Neural cell (in vitro differentiated cells): Measurements from ENCODE around the gene COG5. TPM values are rescaled to one million over a fixed set of nuclear protein-coding genes. Genes with fewer than 3 reads are reported as not detected.

ENCODE experiments used
- H2AFZ ChIP-seq: fragments of 200-600, 300-800 bp; sonication (generic), shearing (Covaris generic); 2 replicates; pipeline ENCODE4 v1.6.0; 2014; ENCODE audit warnings: low read depth, mild to moderate bottlenecking, antibody characterized with exemption, low read length, moderate library complexity
- H3F3A ChIP-seq: fragments of 200-600 bp; shearing (Covaris generic); 2 replicates; pipeline ENCODE4 v1.6.1; 2016; ENCODE audit warnings: mild to moderate bottlenecking, moderate library complexity, mixed read lengths, antibody characterized with exemption, low read length; ENCODE audit not compliant: insufficient read depth, poor library complexity, severe bottlenecking
- H3K27ac ChIP-seq: fragments of 200-600, 300-800 bp; sonication (generic), shearing (Covaris generic); 2 replicates; pipeline ENCODE4 v1.5.1; 2014; ENCODE audit warnings: mild to moderate bottlenecking, low read length, moderate library complexity
- H3K27me3 ChIP-seq: fragments of 300-800, 200-600 bp; sonication (generic), shearing (Covaris generic); 2 replicates; pipeline ENCODE4 v1.6.0; 2014; ENCODE audit warnings: mild to moderate bottlenecking, low read depth, low read length, moderate library complexity; ENCODE audit not compliant: insufficient read depth
- H3K36me3 ChIP-seq: fragments of 300-800, 200-600 bp; sonication (generic), shearing (Covaris generic); 2 replicates; pipeline ENCODE4 v1.5.1; 2014; ENCODE audit warnings: mild to moderate bottlenecking, antibody characterized with exemption, low read length, moderate library complexity; ENCODE audit not compliant: insufficient read depth
- H3K4me2 ChIP-seq: fragments of 300-800, 200-600 bp; sonication (generic), shearing (Covaris generic); 2 replicates; pipeline ENCODE4 v1.6.0; 2014; ENCODE audit warnings: mild to moderate bottlenecking, low read length
- H3K4me3 ChIP-seq: fragments of 300-800, 200-600 bp; sonication (generic), shearing (Covaris generic); 2 replicates; pipeline ENCODE4 v1.5.1; 2014; ENCODE audit warnings: mild to moderate bottlenecking, low read length, moderate library complexity
- H3K79me2 ChIP-seq: fragments of 200-600 bp; shearing (Covaris generic); replicated peaks from 2 replicates; pipeline ENCODE4 v1.6.0; 2014; ENCODE audit warnings: mild to moderate bottlenecking, low read length, moderate library complexity; ENCODE audit not compliant: insufficient read depth
- H3K9ac ChIP-seq: fragments of 300-800, 200-600 bp; sonication (generic), shearing (Covaris generic); 2 replicates; pipeline ENCODE4 v1.6.1; 2016; ENCODE audit warnings: mild to moderate bottlenecking, low read length, mixed read lengths
- H3K9me2 ChIP-seq: fragments of 200-600 bp; shearing (Covaris generic); 2 replicates; pipeline ENCODE4 v1.6.1; 2016; ENCODE audit warnings: mild to moderate bottlenecking, low read length, mixed read lengths; ENCODE audit not compliant: insufficient read depth
- H3K9me3 ChIP-seq: fragments of 200-600, 300-800 bp; sonication (generic), shearing (Covaris generic); 2 replicates; pipeline ENCODE4 v1.6.1; 2016; ENCODE audit warnings: mild to moderate bottlenecking, mixed run types, low read length, moderate library complexity, mixed read lengths
- H4K20me1 ChIP-seq: fragments of 200-600 bp; shearing (Covaris generic); 2 replicates; pipeline ENCODE4 v1.6.1; 2016; ENCODE audit warnings: mild to moderate bottlenecking, mixed run types; ENCODE audit not compliant: insufficient read depth
- CTCF ChIP-seq: fragments of 450-650 bp; IDR thresholded peaks from 2 replicates; pipeline ENCODE4 v1.5.1; 2014; ENCODE audit warnings: antibody characterized with exemption, mild to moderate bottlenecking, moderate library complexity; ENCODE audit not compliant: poor library complexity, severe bottlenecking
- EP300 ChIP-seq: fragments of 450-650 bp; conservative IDR thresholded peaks from 2 replicates; pipeline ENCODE4 v1.6.1; 2014; ENCODE audit warnings: antibody characterized with exemption, mild to moderate bottlenecking, moderate library complexity; ENCODE audit not compliant: poor library complexity, severe bottlenecking
- EZH2 ChIP-seq: fragments of 200-600, 300-800 bp; shearing (Covaris generic), sonication (generic); IDR thresholded peaks from 2 replicates; pipeline ENCODE4 v1.6.1; 2014; ENCODE audit warnings: antibody characterized with exemption, low read length, borderline replicate concordance, mild to moderate bottlenecking; ENCODE audit not compliant: insufficient read depth, poor library complexity, severe bottlenecking
- MXI1 ChIP-seq: fragments of 450-650 bp; conservative IDR thresholded peaks from 2 replicates; pipeline ENCODE4 v1.6.1; 2014; ENCODE audit warnings: antibody characterized with exemption, mild to moderate bottlenecking; ENCODE audit not compliant: poor library complexity, severe bottlenecking
- POLR2AphosphoS5 ChIP-seq: IDR thresholded peaks from 2 replicates; pipeline ENCODE4 v1.6.1; 2012
- RAD21 ChIP-seq: fragments of 450-650 bp; conservative IDR thresholded peaks from 2 replicates; pipeline ENCODE4 v1.6.1; 2014; ENCODE audit warnings: antibody characterized with exemption, mild to moderate bottlenecking, moderate library complexity
- REST ChIP-seq: IDR thresholded peaks from 2 replicates; pipeline ENCODE4 v1.6.1; 2012; ENCODE audit warnings: borderline replicate concordance
- SMC3 ChIP-seq: fragments of 450-650 bp; conservative IDR thresholded peaks from 2 replicates; pipeline ENCODE4 v1.6.1; 2014; ENCODE audit warnings: antibody characterized with exemption, mild to moderate bottlenecking, moderate library complexity; ENCODE audit not compliant: poor library complexity
- TAF1 ChIP-seq: IDR thresholded peaks from 2 replicates; pipeline ENCODE4 v1.6.1; 2012; ENCODE audit warnings: low read depth
- polyA plus RNA-seq: library from polyadenylated mRNA; depleted of rRNA; stranded (reverse); fragments of >200 nt; gene quantifications from 2 replicates; pipeline ENCODE4 v1.2.3, GENCODE V29; 2014

Gene COG5
- polyA plus RNA-seq, 1 donor from 2014 or later, result 13.3 TPM

- Histone ChIP-seq H4K20me1 (no peaks in the 10 kb centered on the region), H3K9me2 (no peaks in the 10 kb centered on the region), H3K27me3 (no peaks in the 10 kb centered on the region), H3K4me2 (no peak overlapping the region), H3K9ac (no peak overlapping the region), H3K36me3 (no peaks in the 10 kb centered on the region), H2AFZ (no peak overlapping the region), H3K9me3 (no peaks in the 10 kb centered on the region), H3K27ac (no peak overlapping the region), H3K4me3 (no peak overlapping the region), H3K79me2 (no peaks in the 10 kb centered on the region), H3F3A (no peaks in the 10 kb centered on the region)
- TF ChIP-seq SMC3, result no peak
Measured at GRCh38 chr7:107268594-107268993, 295.1 kb downstream of the COG5 start.

- H3K9me2 ChIP-seq, result no peaks in the 10 kb centered on the region
- H3K36me3 ChIP-seq, result no peaks in the 10 kb centered on the region
- H3K9me3 ChIP-seq, result no peaks in the 10 kb centered on the region
- no peak overlapping the region for H3K9ac ChIP-seq
- H3K79me2 ChIP-seq, result no peaks in the 10 kb centered on the region
- no peak overlapping the region for H3K4me3 ChIP-seq
- no peak overlapping the region for H3K27ac ChIP-seq
- no peaks in the 10 kb centered on the region for H4K20me1 ChIP-seq
- no peak overlapping the region for H3K4me2 ChIP-seq
- H3K27me3 ChIP-seq, result no peaks in the 10 kb centered on the region
- no peak overlapping the region for H2AFZ ChIP-seq
- no peaks in the 10 kb centered on the region for H3F3A ChIP-seq
- TF ChIP-seq EP300 (no peak), POLR2AphosphoS5 (no peak), EZH2 (no peak), REST (no peak), TAF1 (no peak), SMC3 (no peak), MXI1 (no peak), RAD21 (no peak), CTCF (no peak)
Measured at GRCh38 chr7:107267138-107267537, 296.6 kb downstream of the COG5 start.

GRCh38 chr7:107264723-107265122, 299.0 kb downstream of the COG5 start:
- Histone ChIP-seq H3K36me3 (no peaks in the 10 kb centered on the region), H3K27me3 (no peaks in the 10 kb centered on the region), H3K9ac (no peak overlapping the region), H3K27ac (no peak overlapping the region), H3K9me3 (no peaks in the 10 kb centered on the region), H3K4me3 (no peak overlapping the region), H3K4me2 (no peak overlapping the region), H3F3A (no peaks in the 10 kb centered on the region), H4K20me1 (no peaks in the 10 kb centered on the region), H3K79me2 (no peaks in the 10 kb centered on the region), H2AFZ (no peak overlapping the region), H3K9me2 (no peaks in the 10 kb centered on the region)
- TF ChIP-seq POLR2AphosphoS5, result no peak
- no peak for TF ChIP-seq EZH2
- TF ChIP-seq SMC3, result no peak
- TF ChIP-seq TAF1, result no peak
- no peak for TF ChIP-seq RAD21
- no peak for TF ChIP-seq EP300
